Panc1 (cell line): Measurements from ENCODE around the gene ATXN7. TPM values are rescaled to one million over a fixed set of nuclear protein-coding genes. Genes with fewer than 3 reads are reported as not detected.

Experiments
- ATAC-seq: fragments of 200-7000 bp; cut with Tn5 transposase; 2 replicates; pipeline ENCODE4 v1.9.1; 2020; ENCODE audit warnings: mild to moderate bottlenecking, moderate library complexity
- BruUV-seq: library from RNA; stranded (reverse); fragments of 400-500 nt; replicated peaks from 2 replicates; lab custom pipeline; 2021; lab: Mats Ljungman, UMichigan
- CTCF ChIA-PET: fragments of 300-600 bp; sonication (Branson Sonifier 250); formaldehyde crosslinking; loops from one replicate; lab custom pipeline; 2022; ENCODE audit warnings: antibody characterized with exemption; lab: Charles Lee
- POLR2A ChIA-PET: fragments of 300-600 bp; sonication (Branson Sonifier 250); formaldehyde crosslinking; loops from one replicate; lab custom pipeline; 2022; ENCODE audit warnings: antibody characterized with exemption; lab: Charles Lee
- DNase-seq: peaks from one replicate; pipeline ENCODE4 v3.0.0-alpha.2; 2010; ENCODE audit warnings: low read depth, low spot score
- H3K27ac ChIP-seq: 2 replicates; pipeline ENCODE4 v1.5.1; 2011; ENCODE audit warnings: mild to moderate bottlenecking, low read length, inconsistent platforms
- H3K27me3 ChIP-seq: fragments of 200-500 bp; sonication (Bioruptor generic); 2 replicates; pipeline ENCODE4 v1.6.0; 2014; ENCODE audit warnings: low read length, inconsistent platforms; ENCODE audit not compliant: control insufficient read depth, insufficient read depth
- H3K36me3 ChIP-seq: fragments of 200-500 bp; sonication (Bioruptor generic); 2 replicates; pipeline ENCODE4 v1.5.1; 2014; ENCODE audit warnings: inconsistent platforms, mild to moderate bottlenecking, low read length, moderate library complexity; ENCODE audit not compliant: control insufficient read depth, insufficient read depth
- H3K4me1 ChIP-seq: 2 replicates; pipeline ENCODE4 v1.5.1; 2011; ENCODE audit warnings: inconsistent platforms, mild to moderate bottlenecking, low read length, moderate library complexity; ENCODE audit not compliant: control insufficient read depth, insufficient read depth
- H3K4me3 ChIP-seq, 2 experiments: 2 replicates each; pipeline ENCODE4 v1.5.1; 2011 to 2012; ENCODE audit warnings: low read depth in 2 of 2, low read length in 2 of 2, mild to moderate bottlenecking in 2 of 2, inconsistent platforms in 1 of 2, moderate library complexity in 1 of 2
- H3K9me3 ChIP-seq: fragments of 200-500 bp; sonication (Bioruptor generic); 2 replicates; pipeline ENCODE4 v1.5.1; 2014; ENCODE audit warnings: low read depth, mild to moderate bottlenecking, inconsistent platforms, low read length, moderate library complexity; ENCODE audit not compliant: control insufficient read depth, insufficient read depth
- CTCF ChIP-seq: fragments of 450-650 bp; IDR thresholded peaks from 2 replicates; pipeline ENCODE4 v1.5.1; 2017; ENCODE audit warnings: mild to moderate bottlenecking
- POLR2AphosphoS5 ChIP-seq: IDR thresholded peaks from 2 replicates; pipeline ENCODE4 v1.6.1; 2012; ENCODE audit warnings: mild to moderate bottlenecking, low read depth, low read length, moderate library complexity
- REST ChIP-seq, 2 experiments: IDR thresholded peaks; 2 replicates each; pipeline ENCODE4 v1.6.1; 2011 to 2012; ENCODE audit warnings: low read depth in 2 of 2, control low read depth in 1 of 2, low read length in 1 of 2, mild to moderate bottlenecking in 1 of 2, moderate library complexity in 1 of 2; ENCODE audit not compliant: insufficient read depth in 1 of 2
- SIN3A ChIP-seq: IDR thresholded peaks from 2 replicates; pipeline ENCODE4 v1.6.1; 2012; ENCODE audit warnings: low read depth, mild to moderate bottlenecking, low read length, moderate library complexity, borderline replicate concordance; ENCODE audit not compliant: insufficient read depth
- TCF7L2 ChIP-seq: IDR thresholded peaks from 2 replicates; pipeline ENCODE4 v1.6.1; 2011; ENCODE audit warnings: mild to moderate bottlenecking, low read depth, low read length, inconsistent platforms
- in situ Hi-C: cut with HindIII; loops from 2 replicates; pipeline ENCODE4 v1.10.0; 2016; ENCODE audit warnings: low sequenced_read_pairs, low pct_unique_long_range_greater_than_20kb
- intact Hi-C: fragments of 100-400 bp; cut with micrococcal nuclease; formaldehyde crosslinking; loops from one replicate; pipeline ENCODE4 v1.10.0; 2022; ENCODE audit not compliant: unreplicated experiment
- total RNA-seq: library from RNA; stranded (reverse); gene quantifications from one replicate; pipeline ENCODE4 v1.2.1, GENCODE V29; 2021; ENCODE audit not compliant: unreplicated experiment

Gene ATXN7
- total RNA-seq, 1 experiment from 2014 or later: 17.3 TPM

GRCh38 chr3:63872135-63872924 lies 8.7 kb downstream of the ATXN7 start:
- Histone ChIP-seq H3K4me3 (no peak overlapping the region), H3K36me3 (no peaks in the 10 kb centered on the region), H3K9me3 (no peaks in the 10 kb centered on the region), H3K4me1 (no peaks in the 10 kb centered on the region), H3K27me3 (no peaks in the 10 kb centered on the region), H3K27ac (no peak overlapping the region)
- DNase-seq (no peak), ATAC-seq (no peak)
- ChIA-PET CTCF (no interaction called here), POLR2A (no interaction called here)
- no TSS peak for BruUV-seq
- TF ChIP-seq TCF7L2 (no peak), POLR2AphosphoS5 (no peak), CTCF (no peak)
- intact Hi-C loops: no loop called here
- in situ Hi-C loops: no loop called here

DNA sequence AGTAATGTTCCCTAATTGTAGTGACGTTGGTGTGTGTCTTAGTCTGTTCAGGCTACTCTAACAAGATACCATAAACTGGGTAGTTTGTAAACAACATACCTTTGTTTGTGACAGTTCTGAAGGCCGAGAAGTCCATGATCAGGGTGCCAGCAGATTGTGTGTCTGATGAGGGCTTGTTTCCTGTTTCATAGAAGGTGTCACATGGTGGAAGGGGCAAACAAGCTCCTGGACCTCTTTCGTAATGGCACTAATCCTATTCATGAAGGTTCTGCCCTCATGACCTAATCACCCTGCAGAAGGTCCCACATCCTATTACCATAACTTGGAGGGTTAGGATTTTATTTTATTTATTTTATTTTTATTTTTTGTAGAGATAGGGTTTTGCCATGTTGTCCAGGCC lies 11.1 kb downstream of the ATXN7 start:
- no peak for ATAC-seq
- no peaks in the 10 kb centered on the region for H3K27me3 ChIP-seq
- ChIA-PET POLR2A (no interaction called here), CTCF (no interaction called here)
- H3K4me3 ChIP-seq: no peak overlapping the region
- TF ChIP-seq POLR2AphosphoS5: no peak
- no peak for TF ChIP-seq REST (IDR thresholded peaks at IDR 0.05; ENCODE audit: insufficient read depth in 1 of 2, low read depth in 2 of 2, low read length in 1 of 2)
- no peak for TF ChIP-seq CTCF
- TF ChIP-seq SIN3A: no peak
- TF ChIP-seq TCF7L2: no peak
- H3K9me3 ChIP-seq: no peaks in the 10 kb centered on the region
- no peaks in the 10 kb centered on the region for H3K36me3 ChIP-seq
- BruUV-seq: no TSS peak
- no peak for DNase-seq
- no peak overlapping the region for H3K27ac ChIP-seq
- intact Hi-C loops: no loop called here
- in situ Hi-C loops: no loop called here
- H3K4me1 ChIP-seq: no peaks in the 10 kb centered on the region; the same call in 1 of the 2 replicates
